ENCODE data around the gene CCNJ. TPM values are rescaled to one million over a fixed set of nuclear protein-coding genes. Genes with fewer than 3 reads are reported as not detected.
A peak's percentile ranks its signal among the peaks of the same experiment; 100 is the strongest.
"Not testable (repeated sequence)": the region's sequence is repeated elsewhere in the genome, so short reads cannot be mapped to it uniquely, and the experiment has no call there.

The CCNJ gene
- total RNA-seq, 1 experiment from 2014 or later, result 3.2 TPM

DNA sequence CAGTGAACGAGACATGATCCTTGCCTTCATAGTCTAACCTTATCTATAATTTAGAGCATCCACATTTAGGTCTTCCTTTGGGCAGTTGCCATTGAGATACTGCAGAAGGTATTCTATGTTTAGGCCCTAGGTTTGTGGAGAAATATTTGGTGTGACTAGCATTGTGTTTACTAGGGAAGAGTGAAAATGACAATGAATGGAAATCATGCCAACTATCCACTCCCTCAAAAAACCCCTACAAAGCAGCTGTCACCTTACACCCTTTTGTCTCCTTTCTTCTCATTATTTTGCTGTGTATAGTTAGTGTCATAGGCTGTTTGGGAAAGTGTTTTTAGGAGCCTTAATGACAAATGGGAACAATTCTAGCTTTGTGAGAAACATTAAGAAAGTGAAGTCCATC is 3.2 kb downstream of the CCNJ start:
- no TSS peak for BruUV-seq (replicated peaks)
- TF ChIP-seq, protein P1, sequence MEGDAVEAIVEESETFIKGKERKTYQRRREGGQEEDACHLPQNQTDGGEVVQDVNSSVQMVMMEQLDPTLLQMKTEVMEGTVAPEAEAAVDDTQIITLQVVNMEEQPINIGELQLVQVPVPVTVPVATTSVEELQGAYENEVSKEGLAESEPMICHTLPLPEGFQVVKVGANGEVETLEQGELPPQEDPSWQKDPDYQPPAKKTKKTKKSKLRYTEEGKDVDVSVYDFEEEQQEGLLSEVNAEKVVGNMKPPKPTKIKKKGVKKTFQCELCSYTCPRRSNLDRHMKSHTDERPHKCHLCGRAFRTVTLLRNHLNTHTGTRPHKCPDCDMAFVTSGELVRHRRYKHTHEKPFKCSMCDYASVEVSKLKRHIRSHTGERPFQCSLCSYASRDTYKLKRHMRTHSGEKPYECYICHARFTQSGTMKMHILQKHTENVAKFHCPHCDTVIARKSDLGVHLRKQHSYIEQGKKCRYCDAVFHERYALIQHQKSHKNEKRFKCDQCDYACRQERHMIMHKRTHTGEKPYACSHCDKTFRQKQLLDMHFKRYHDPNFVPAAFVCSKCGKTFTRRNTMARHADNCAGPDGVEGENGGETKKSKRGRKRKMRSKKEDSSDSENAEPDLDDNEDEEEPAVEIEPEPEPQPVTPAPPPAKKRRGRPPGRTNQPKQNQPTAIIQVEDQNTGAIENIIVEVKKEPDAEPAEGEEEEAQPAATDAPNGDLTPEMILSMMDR (conservative IDR thresholded peaks at IDR 0.05; ENCODE audit: low read depth, low read length), result no peak
- TF ChIP-seq EZH2 (IDR thresholded peaks at IDR 0.05; ENCODE audit: low read length, unreplicated experiment) (no peak), EZH2phosphoT487 (IDR thresholded peaks at IDR 0.05; ENCODE audit: borderline replicate concordance, low read length) (no peak)
- Histone ChIP-seq H3K27me3 (ENCODE audit: low read length) (no peaks in the 10 kb centered on the region), H3K79me2 (ENCODE audit: low read length) (peaks cover 61% of the 10 kb centered on the region), H3K9ac (ENCODE audit: low read length) (no peak overlapping the region), H2AFZ (ENCODE audit: low read length) (no peak overlapping the region), H4K20me1 (ENCODE audit: low read length) (no peaks in the 10 kb centered on the region), H3K9me2 (replicated peaks; ENCODE audit: low read length) (no peaks in the 10 kb centered on the region), H3K36me3 (ENCODE audit: low read depth, low read length) (no peaks in the 10 kb centered on the region; the same call in 1 of the 2 replicates), H3K4me3 (ENCODE audit: low read length) (no peak overlapping the region), H3K4me2 (ENCODE audit: low read length) (peak overlapping the region; percentile 90), H3K27ac (ENCODE audit: low read length) (no peak overlapping the region), H3K4me1 (ENCODE audit: insufficient read depth, low read length) (peaks cover 16% of the 10 kb centered on the region), H3F3A (ENCODE audit: low read length, unreplicated experiment) (no peaks in the 10 kb centered on the region), H3K9me3 (ENCODE audit: low read length) (no peaks in the 10 kb centered on the region)
- ChIA-PET POLR2A (ENCODE audit: unreplicated experiment) (no interaction called here), CTCF (no interaction called here)
- ATAC-seq (no peak), DNase-seq (no peak)
- intact Hi-C loops (cut with micrococcal nuclease), result no loop called here

DNA sequence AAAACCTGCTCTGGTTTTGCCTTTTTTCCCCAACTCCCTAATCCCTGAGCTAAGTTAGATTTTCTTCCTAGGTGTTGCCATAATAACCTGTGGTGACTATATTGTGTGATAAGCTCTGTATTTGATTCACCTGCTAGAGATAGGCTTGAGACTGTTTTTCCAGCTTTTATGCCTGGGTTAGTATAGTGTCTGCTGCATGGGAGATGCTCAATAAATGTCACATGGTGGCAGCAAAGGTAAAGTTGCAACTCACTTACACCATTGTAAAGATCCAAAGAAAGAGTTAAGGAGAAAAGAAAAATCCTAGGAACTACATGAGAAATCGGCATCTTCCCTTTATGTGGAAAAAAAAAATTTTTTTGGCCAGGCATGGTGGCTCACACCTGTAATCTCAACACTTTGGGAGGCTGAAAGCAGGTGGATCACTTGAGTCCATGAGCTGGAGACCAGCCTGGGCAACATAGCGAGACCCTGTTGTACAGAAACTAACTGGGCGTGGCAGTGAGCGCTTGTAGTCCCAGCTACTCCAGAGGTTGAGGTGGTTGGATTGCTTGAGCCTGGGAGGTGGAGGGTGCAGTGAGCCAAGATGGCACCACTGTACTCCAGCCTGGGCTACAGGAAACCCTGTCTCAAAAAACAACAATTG is 3.7 kb downstream of the CCNJ start:
- TF ChIP-seq, protein P1 (conservative IDR thresholded peaks at IDR 0.05; ENCODE audit: low read depth, low read length), result no peak
- no peak for TF ChIP-seq EZH2phosphoT487 (IDR thresholded peaks at IDR 0.05; ENCODE audit: borderline replicate concordance, low read length)
- no peak for TF ChIP-seq EZH2 (IDR thresholded peaks at IDR 0.05; ENCODE audit: low read length, unreplicated experiment)
- Histone ChIP-seq H3K9me2 (replicated peaks; ENCODE audit: low read length) (no peaks in the 10 kb centered on the region), H3K27ac (ENCODE audit: low read length) (no peak overlapping the region), H4K20me1 (ENCODE audit: low read length) (no peaks in the 10 kb centered on the region), H3K4me2 (ENCODE audit: low read length) (no peak overlapping the region), H3K27me3 (ENCODE audit: low read length) (no peaks in the 10 kb centered on the region), H3F3A (ENCODE audit: low read length, unreplicated experiment) (no peaks in the 10 kb centered on the region), H2AFZ (ENCODE audit: low read length) (no peak overlapping the region), H3K9ac (ENCODE audit: low read length) (no peak overlapping the region), H3K79me2 (ENCODE audit: low read length) (peaks cover 61% of the 10 kb centered on the region), H3K4me1 (ENCODE audit: insufficient read depth, low read length) (peaks cover 16% of the 10 kb centered on the region), H3K9me3 (ENCODE audit: low read length) (no peaks in the 10 kb centered on the region), H3K36me3 (ENCODE audit: low read depth, low read length) (no peaks in the 10 kb centered on the region; the same call in 1 of the 2 replicates), H3K4me3 (ENCODE audit: low read length) (no peak overlapping the region)
- ATAC-seq (no peak), DNase-seq (no peak)
- POLR2A ChIA-PET (ENCODE audit: unreplicated experiment), result no interaction called here
- no TSS peak for BruUV-seq (replicated peaks)
- CTCF ChIA-PET, result no interaction called here
- intact Hi-C loops (cut with micrococcal nuclease), result no loop called here

DNA sequence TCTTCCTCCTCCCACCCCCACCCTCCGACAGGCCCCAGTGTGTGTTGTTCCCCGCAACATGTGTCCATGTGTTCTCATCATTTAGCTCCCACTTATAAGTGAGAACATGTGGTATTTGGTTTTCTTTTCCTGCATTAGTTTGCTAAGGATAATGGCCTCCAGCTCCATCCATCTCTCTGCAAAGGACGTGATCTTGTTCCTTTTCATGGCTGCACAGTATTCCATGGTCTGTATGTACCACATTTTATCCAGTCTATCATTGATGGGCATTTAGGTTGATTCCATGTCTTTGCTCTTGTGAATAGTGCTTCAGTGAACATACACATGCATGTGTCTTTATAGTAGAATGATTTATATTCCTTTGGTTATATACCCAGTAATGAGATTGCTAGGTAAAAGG is 4.5 kb downstream of the CCNJ start:
- BruUV-seq (replicated peaks); H3K4me3 ChIP-seq (ENCODE audit: low read length); H3K9ac ChIP-seq (ENCODE audit: low read length); H3K27me3 ChIP-seq (ENCODE audit: low read length); H3K4me2 ChIP-seq (ENCODE audit: low read length); H4K20me1 ChIP-seq (ENCODE audit: low read length); POLR2A ChIA-PET (ENCODE audit: unreplicated experiment); H3F3A ChIP-seq (ENCODE audit: low read length, unreplicated experiment); H3K36me3 ChIP-seq (ENCODE audit: low read depth, low read length); ATAC-seq; intact Hi-C loops (cut with micrococcal nuclease); H2AFZ ChIP-seq (ENCODE audit: low read length); H3K9me3 ChIP-seq (ENCODE audit: low read length); H3K9me2 ChIP-seq (replicated peaks; ENCODE audit: low read length); DNase-seq; CTCF ChIA-PET; H3K27ac ChIP-seq (ENCODE audit: low read length): not testable (repeated sequence)
- peaks cover 16% of the 10 kb centered on the region for H3K4me1 ChIP-seq (ENCODE audit: insufficient read depth, low read length)
- peaks cover 61% of the 10 kb centered on the region for H3K79me2 ChIP-seq (ENCODE audit: low read length)

Data from PC-3 (cell line).